DND-41 (cell line): ENCODE data around the gene HECW1.

Source experiments
- EZH2 ChIP-seq: IDR thresholded peaks from 3 replicates; pipeline ENCODE4 v1.6.1; 2012; ENCODE audit warnings: borderline replicate concordance, low read depth, mild to moderate bottlenecking, moderate library complexity, low read length, inconsistent platforms; ENCODE audit not compliant: severe bottlenecking
- TF ChIP-seq, protein P1 (sequence below): IDR thresholded peaks from 2 replicates; pipeline ENCODE4 v1.5.1; 2012; ENCODE audit warnings: borderline replicate concordance, low read length, moderate library complexity, mild to moderate bottlenecking; ENCODE audit not compliant: poor library complexity, severe bottlenecking; ENCODE audit errors: extremely low read depth

DNA sequence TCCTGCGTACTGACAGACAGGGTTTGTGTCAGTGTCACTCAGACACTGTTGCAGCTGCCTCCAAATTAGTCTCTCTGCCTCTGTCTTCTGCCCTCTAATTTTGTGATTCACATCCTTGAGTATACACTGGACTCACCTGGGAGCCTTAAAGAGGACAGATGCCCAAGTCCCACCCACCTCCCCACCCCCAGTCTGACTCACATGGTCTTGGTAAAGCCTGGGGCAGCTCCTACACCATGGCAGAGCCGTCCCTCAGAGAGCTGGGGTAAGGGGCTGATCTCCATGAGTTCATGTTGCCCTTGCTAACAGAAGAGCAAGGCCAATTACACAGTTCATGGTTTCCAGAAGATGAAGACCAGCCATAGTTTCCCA lies 272.8 kb downstream of the HECW1 start:
- TF ChIP-seq, protein P1, sequence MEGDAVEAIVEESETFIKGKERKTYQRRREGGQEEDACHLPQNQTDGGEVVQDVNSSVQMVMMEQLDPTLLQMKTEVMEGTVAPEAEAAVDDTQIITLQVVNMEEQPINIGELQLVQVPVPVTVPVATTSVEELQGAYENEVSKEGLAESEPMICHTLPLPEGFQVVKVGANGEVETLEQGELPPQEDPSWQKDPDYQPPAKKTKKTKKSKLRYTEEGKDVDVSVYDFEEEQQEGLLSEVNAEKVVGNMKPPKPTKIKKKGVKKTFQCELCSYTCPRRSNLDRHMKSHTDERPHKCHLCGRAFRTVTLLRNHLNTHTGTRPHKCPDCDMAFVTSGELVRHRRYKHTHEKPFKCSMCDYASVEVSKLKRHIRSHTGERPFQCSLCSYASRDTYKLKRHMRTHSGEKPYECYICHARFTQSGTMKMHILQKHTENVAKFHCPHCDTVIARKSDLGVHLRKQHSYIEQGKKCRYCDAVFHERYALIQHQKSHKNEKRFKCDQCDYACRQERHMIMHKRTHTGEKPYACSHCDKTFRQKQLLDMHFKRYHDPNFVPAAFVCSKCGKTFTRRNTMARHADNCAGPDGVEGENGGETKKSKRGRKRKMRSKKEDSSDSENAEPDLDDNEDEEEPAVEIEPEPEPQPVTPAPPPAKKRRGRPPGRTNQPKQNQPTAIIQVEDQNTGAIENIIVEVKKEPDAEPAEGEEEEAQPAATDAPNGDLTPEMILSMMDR: no peak
- no peak for TF ChIP-seq EZH2
